GM12872 (cell line): ENCODE data around the gene ID1.

ENCODE experiments used
- TF ChIP-seq, protein P1 (sequence below): IDR thresholded peaks from 3 replicates; pipeline ENCODE4 v1.5.1; 2011; ENCODE audit warnings: low read depth, mild to moderate bottlenecking, low read length, moderate library complexity; ENCODE audit not compliant: insufficient read depth

ID1 gene

GRCh38 chr20:31570021-31570463 lies 35.0 kb upstream of the ID1 start:
- TF ChIP-seq, protein P1, sequence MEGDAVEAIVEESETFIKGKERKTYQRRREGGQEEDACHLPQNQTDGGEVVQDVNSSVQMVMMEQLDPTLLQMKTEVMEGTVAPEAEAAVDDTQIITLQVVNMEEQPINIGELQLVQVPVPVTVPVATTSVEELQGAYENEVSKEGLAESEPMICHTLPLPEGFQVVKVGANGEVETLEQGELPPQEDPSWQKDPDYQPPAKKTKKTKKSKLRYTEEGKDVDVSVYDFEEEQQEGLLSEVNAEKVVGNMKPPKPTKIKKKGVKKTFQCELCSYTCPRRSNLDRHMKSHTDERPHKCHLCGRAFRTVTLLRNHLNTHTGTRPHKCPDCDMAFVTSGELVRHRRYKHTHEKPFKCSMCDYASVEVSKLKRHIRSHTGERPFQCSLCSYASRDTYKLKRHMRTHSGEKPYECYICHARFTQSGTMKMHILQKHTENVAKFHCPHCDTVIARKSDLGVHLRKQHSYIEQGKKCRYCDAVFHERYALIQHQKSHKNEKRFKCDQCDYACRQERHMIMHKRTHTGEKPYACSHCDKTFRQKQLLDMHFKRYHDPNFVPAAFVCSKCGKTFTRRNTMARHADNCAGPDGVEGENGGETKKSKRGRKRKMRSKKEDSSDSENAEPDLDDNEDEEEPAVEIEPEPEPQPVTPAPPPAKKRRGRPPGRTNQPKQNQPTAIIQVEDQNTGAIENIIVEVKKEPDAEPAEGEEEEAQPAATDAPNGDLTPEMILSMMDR, result no peak

DNA sequence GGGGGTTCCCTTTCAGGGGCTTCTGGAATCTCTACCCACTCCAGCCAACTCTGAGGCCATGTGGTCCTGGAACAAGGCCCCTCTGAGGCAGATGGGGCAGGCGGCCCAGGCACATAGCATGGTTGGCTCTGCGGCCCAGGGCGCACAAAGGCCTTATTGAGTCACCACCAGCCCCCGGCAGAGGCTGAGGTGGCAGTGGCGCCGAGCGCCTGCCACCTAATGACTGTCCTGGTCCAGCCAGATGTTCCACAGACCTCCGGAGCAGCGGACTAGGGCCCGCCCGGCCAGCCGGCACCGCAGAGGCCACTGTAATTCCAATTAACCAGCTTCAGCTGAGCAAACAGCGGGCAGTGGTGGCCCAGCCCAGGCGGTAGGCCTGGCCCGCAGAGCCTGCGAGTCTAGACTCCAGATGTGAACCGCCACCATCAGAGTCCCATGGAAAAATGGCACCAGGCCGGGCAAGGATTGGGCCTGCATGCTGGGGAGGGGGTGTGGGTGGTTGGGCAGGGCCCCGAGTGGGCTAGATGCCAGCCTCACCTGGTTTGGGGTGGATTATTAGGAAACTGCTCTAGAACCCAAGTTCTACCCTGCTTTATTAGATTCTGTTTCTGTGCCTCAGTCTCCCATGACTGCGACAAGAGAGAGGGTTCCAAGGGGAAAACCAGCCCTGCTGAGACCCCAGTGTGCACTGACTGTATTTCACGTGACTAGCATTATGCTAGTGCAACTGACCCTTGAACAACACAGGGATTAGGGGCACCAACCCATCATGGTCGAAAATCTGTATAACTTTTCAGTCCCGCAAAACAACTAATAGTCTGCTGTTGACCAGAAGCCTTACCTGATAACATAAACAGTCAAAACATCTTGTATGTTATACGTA lies 34.1 kb upstream of the ID1 start:
- TF ChIP-seq, protein P1, result no peak

DNA sequence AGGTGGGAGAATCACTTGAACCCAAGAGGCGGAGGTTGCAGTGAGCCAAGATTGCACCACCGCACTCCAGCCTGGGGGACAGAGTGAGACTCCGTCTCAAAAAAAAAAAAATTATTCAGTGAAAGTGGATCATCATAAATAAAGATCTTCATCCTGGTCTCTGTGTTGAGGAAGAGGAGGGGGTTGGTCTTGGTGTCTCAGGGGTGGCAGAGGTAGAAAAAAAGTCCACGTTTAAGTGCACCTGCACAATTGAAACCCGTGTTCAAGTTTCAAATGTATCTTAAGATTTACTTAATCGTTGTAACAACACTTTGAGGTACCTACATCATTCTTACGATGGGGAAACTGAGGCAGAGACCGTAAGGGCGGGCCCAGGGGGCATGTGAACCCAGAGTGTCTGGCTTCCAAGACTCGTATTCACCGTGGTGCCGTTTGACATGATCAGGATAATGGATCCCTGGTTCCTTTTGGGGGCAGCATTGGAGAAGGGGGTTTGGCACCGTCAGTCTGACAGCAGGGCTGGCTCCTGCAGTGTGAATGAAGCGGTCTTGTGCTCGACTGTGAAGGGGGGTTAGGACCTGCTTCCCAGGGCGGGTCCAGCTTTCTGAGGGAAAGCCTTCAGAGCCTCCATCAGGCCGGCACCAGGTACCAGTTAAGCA lies 32.9 kb upstream of the ID1 start:
- TF ChIP-seq, protein P1, result no peak

- TF ChIP-seq, protein P1, result no peak
Measured at GRCh38 chr20:31572701-31573554, 32.2 kb upstream of the ID1 start.

- TF ChIP-seq, protein P1, result no peak
Measured at GRCh38 chr20:31573555-31574321, 31.4 kb upstream of the ID1 start.

- TF ChIP-seq, protein P1, result no peak
Measured at GRCh38 chr20:31576751-31577150, 28.3 kb upstream of the ID1 start.

GRCh38 chr20:31577194-31577593 lies 27.9 kb upstream of the ID1 start:
- TF ChIP-seq, protein P1, result no peak
